Measurements from ENCODE around the gene PLCE1. TPM values are rescaled to one million over a fixed set of nuclear protein-coding genes. Genes with fewer than 3 reads are reported as not detected.

The PLCE1 gene
- total and polyA plus RNA-seq, 10 donors, result 0.55 to 25.2 (median 13.4) TPM

GRCh38 chr10:93997546-93997945 is 3.8 kb downstream of the PLCE1 start:
- H3K9me3 ChIP-seq, result no peaks in the 10 kb centered on the region
- TF ChIP-seq POLR2AphosphoS5 (IDR thresholded peaks at IDR 0.05) (no peak), POLR2A (IDR thresholded peaks at IDR 0.05) (no peak), CTCF (IDR thresholded peaks at IDR 0.05 in 8 of 11, conservative IDR thresholded peaks at IDR 0.05 in 3 of 11) (no peak)
- peaks cover 0 to 48% (median 19%) of the 10 kb centered on the region in 7 donors for H3K27me3 ChIP-seq (replicated peaks in 1 of 7)
- no peaks in the 10 kb centered on the region for H3K36me3 ChIP-seq
- peaks cover 0 to 23% (median 2%) of the 10 kb centered on the region in 6 donors for H3K4me1 ChIP-seq
- DNase-seq, result no peak
- intact Hi-C loops (cut with DNase I; ENCODE audit: low total_unique reads), result no loop called here
- H3K27ac ChIP-seq, result no peak overlapping the region
- H3K4me3 ChIP-seq, result no peak overlapping the region
- 83 to 97% (median 90%) methylated on average over 2 of the region's 2 CpGs for WGBS, 5 donors

- TF ChIP-seq POLR2AphosphoS5 (IDR thresholded peaks at IDR 0.05), result peak in 2 of 3 donors; percentile 38 to 42
- no peak for TF ChIP-seq CTCF (IDR thresholded peaks at IDR 0.05 in 8 of 11, conservative IDR thresholded peaks at IDR 0.05 in 3 of 11)
- H3K9me3 ChIP-seq, result no peaks in the 10 kb centered on the region
- H3K27ac ChIP-seq, result peak overlapping the region in 2 of 8 donors; percentile 4 to 11
- DNase-seq, result no peak
- intact Hi-C loops (cut with DNase I; ENCODE audit: low total_unique reads), result no loop called here
- no peaks in the 10 kb centered on the region for H3K36me3 ChIP-seq
- WGBS, 5 donors, result 56 to 80% (median 72%) methylated on average over 11 of the region's 11 CpGs
- H3K4me3 ChIP-seq, result no peak overlapping the region
- H3K27me3 ChIP-seq (replicated peaks in 1 of 7), result peaks cover 0 to 29% (median 8%) of the 10 kb centered on the region in 7 donors
- H3K4me1 ChIP-seq, result peaks cover 0 to 9% (median 0%) of the 10 kb centered on the region in 6 donors
Observed at GRCh38 chr10:93999401-93999851, 5.7 kb downstream of the PLCE1 start.

GRCh38 chr10:94000638-94001415 is 7.1 kb downstream of the PLCE1 start:
- peaks cover 0 to 15% (median 0%) of the 10 kb centered on the region in 7 donors for H3K27me3 ChIP-seq (replicated peaks in 1 of 7)
- H3K4me1 ChIP-seq, result no peaks in the 10 kb centered on the region
- intact Hi-C loops (cut with DNase I; ENCODE audit: low total_unique reads), result no loop called here
- DNase-seq, result no peak
- TF ChIP-seq POLR2AphosphoS5 (IDR thresholded peaks at IDR 0.05) (no peak), CTCF (IDR thresholded peaks at IDR 0.05 in 8 of 11, conservative IDR thresholded peaks at IDR 0.05 in 3 of 11) (no peak)
- H3K4me3 ChIP-seq, result no peak overlapping the region
- 60 to 73% (median 64%) methylated on average over 5 of the region's 5 CpGs for WGBS, 5 donors
- H3K27ac ChIP-seq, result no peak overlapping the region
- no peaks in the 10 kb centered on the region for H3K36me3 ChIP-seq
- H3K9me3 ChIP-seq, result no peaks in the 10 kb centered on the region

- no peak for DNase-seq
- Histone ChIP-seq H3K36me3 (no peaks in the 10 kb centered on the region), H3K9me3 (no peaks in the 10 kb centered on the region), H3K27me3 (replicated peaks in 1 of 7) (peaks cover 0 to 9% (median 0%) of the 10 kb centered on the region in 7 donors), H3K4me1 (no peaks in the 10 kb centered on the region), H3K4me3 (no peak overlapping the region), H3K27ac (no peak overlapping the region)
- TF ChIP-seq POLR2A (IDR thresholded peaks at IDR 0.05) (no peak), POLR2AphosphoS5 (IDR thresholded peaks at IDR 0.05) (no peak), CTCF (IDR thresholded peaks at IDR 0.05 in 8 of 11, conservative IDR thresholded peaks at IDR 0.05 in 3 of 11) (no peak)
- intact Hi-C loops (cut with DNase I; ENCODE audit: low total_unique reads), result no loop called here
- 72 to 92% (median 88%) methylated on average over 1 of the region's 1 CpG for WGBS, 5 donors
Observed at GRCh38 chr10:94001416-94001810, 7.7 kb downstream of the PLCE1 start.
